CD4-positive, alpha-beta T cell treated with Interleukin-12 subunit alpha and Interleukin-12 subunit beta, for 1 hour (primary cell): ENCODE measurements around the gene TLCD4.
"Not testable (repeated sequence)": the region's sequence is repeated elsewhere in the genome, so short reads cannot be mapped to it uniquely, and the experiment has no call there.

ENCODE experiments used
- DNase-seq: peaks from one replicate; pipeline ENCODE4 v3.0.0-alpha.2; 2020

Gene TLCD4

GRCh38 chr1:95117207-95118066 is at the start of gene TLCD4:
Gene TLCD4, plus strand, starts transcription at chr1:95117355. Its CDS starts 26,547 bp downstream, at chr1:95143902.
- DNase-seq: peak; percentile 27

GRCh38 chr1:95067568-95067967 is 49.6 kb upstream of the TLCD4 start:
- DNase-seq: no peak

GRCh38 chr1:95068956-95069709 is 48.0 kb upstream of the TLCD4 start:
- no peak for DNase-seq

GRCh38 chr1:95069710-95070093 is 47.5 kb upstream of the TLCD4 start:
- DNase-seq: no peak

GRCh38 chr1:95071539-95071938 is 45.6 kb upstream of the TLCD4 start:
- no peak for DNase-seq

GRCh38 chr1:95072117-95072516 is 45.0 kb upstream of the TLCD4 start:
- no peak for DNase-seq

GRCh38 chr1:95072532-95073419 is 44.4 kb upstream of the TLCD4 start, which contains the start of gene ALG14:
Gene ALG14, minus strand, starts transcription at chr1:95072951. Its CDS starts 53 bp downstream, at chr1:95072898.
- DNase-seq: peak; percentile 92

GRCh38 chr1:95073446-95073845 is 43.7 kb upstream of the TLCD4 start:
- DNase-seq: no peak

- DNase-seq: no peak
These were observed 41.1 kb upstream of the TLCD4 start for GRCh38 chr1:95076034-95076433.

- DNase-seq: no peak
These were observed 36.7 kb upstream of the TLCD4 start for GRCh38 chr1:95080446-95080845.

- DNase-seq: no peak
These were observed 36.3 kb upstream of the TLCD4 start for GRCh38 chr1:95080879-95081278.

- peak; percentile 45 for DNase-seq
These were observed 32.6 kb upstream of the TLCD4 start for GRCh38 chr1:95084317-95085176.

GRCh38 chr1:95085376-95085775 is 31.8 kb upstream of the TLCD4 start:
- DNase-seq: no peak

- DNase-seq: no peak
These were observed 30.1 kb upstream of the TLCD4 start for GRCh38 chr1:95086949-95087533.

GRCh38 chr1:95088303-95088702 is 28.9 kb upstream of the TLCD4 start:
- DNase-seq: no peak

- DNase-seq: no peak
These were observed 27.4 kb upstream of the TLCD4 start for GRCh38 chr1:95089650-95090287.

GRCh38 chr1:95091290-95091689 is 25.9 kb upstream of the TLCD4 start:
- DNase-seq: not testable (repeated sequence)

- not testable (repeated sequence) for DNase-seq
These were observed 24.3 kb upstream of the TLCD4 start for GRCh38 chr1:95092891-95093290.

GRCh38 chr1:95093296-95093695 is 23.9 kb upstream of the TLCD4 start:
- no peak for DNase-seq

GRCh38 chr1:95094923-95095322 is 22.2 kb upstream of the TLCD4 start:
- no peak for DNase-seq

- DNase-seq: no peak
These were observed 21.3 kb upstream of the TLCD4 start for GRCh38 chr1:95095833-95096217.
